Mesendoderm (in vitro differentiated cells): ENCODE data around the gene ARL5C.

Source experiments
- DNase-seq: peaks from one replicate; pipeline ENCODE4 v3.0.0; 2013
- H2AK5ac ChIP-seq: 2 replicates; pipeline ENCODE4 v1.6.1; 2013; ENCODE audit warnings: low read length, inconsistent platforms
- H2BK120ac ChIP-seq: 2 replicates; pipeline ENCODE4 v1.6.1; 2013; ENCODE audit warnings: low read depth, mild to moderate bottlenecking, low read length, moderate library complexity, mixed read lengths
- H2BK15ac ChIP-seq: replicated peaks from 2 replicates; pipeline ENCODE4 v1.6.1; 2013; ENCODE audit warnings: low read depth, mild to moderate bottlenecking, moderate library complexity
- H2BK5ac ChIP-seq: 2 replicates; pipeline ENCODE4 v1.6.1; 2013; ENCODE audit warnings: low read length, inconsistent platforms
- H3K18ac ChIP-seq: 2 replicates; pipeline ENCODE4 v1.6.1; 2013; ENCODE audit warnings: mild to moderate bottlenecking, low read length, mixed read lengths
- H3K23ac ChIP-seq: one replicate; pipeline ENCODE4 v1.6.1; 2013; ENCODE audit warnings: low read length
- H3K27ac ChIP-seq: 2 replicates; pipeline ENCODE4 v1.5.1; 2013; ENCODE audit warnings: low read depth, mild to moderate bottlenecking, inconsistent platforms, low read length, moderate library complexity
- H3K27me3 ChIP-seq: 2 replicates; pipeline ENCODE4 v1.6.1; 2013; ENCODE audit warnings: low read length, control low read depth, mild to moderate bottlenecking, inconsistent platforms; ENCODE audit not compliant: insufficient read depth, poor library complexity
- H3K36me3 ChIP-seq: 2 replicates; pipeline ENCODE4 v1.6.1; 2013; ENCODE audit warnings: low read length, inconsistent platforms; ENCODE audit not compliant: control insufficient read depth, insufficient read depth
- H3K4ac ChIP-seq: one replicate; pipeline ENCODE4 v1.6.1; 2013; ENCODE audit warnings: low read depth, mild to moderate bottlenecking, low read length, moderate library complexity
- H3K4me1 ChIP-seq: 2 replicates; pipeline ENCODE4 v1.6.1; 2013; ENCODE audit warnings: low read depth, low read length, inconsistent platforms; ENCODE audit not compliant: control insufficient read depth
- H3K4me2 ChIP-seq: 2 replicates; pipeline ENCODE4 v1.6.1; 2013; ENCODE audit warnings: low read length
- H3K4me3 ChIP-seq: 2 replicates; pipeline ENCODE4 v1.5.1; 2013; ENCODE audit warnings: mild to moderate bottlenecking, low read length
- H3K56ac ChIP-seq: one replicate; pipeline ENCODE4 v1.6.1; 2013; ENCODE audit warnings: low read length
- H3K79me1 ChIP-seq: 2 replicates; pipeline ENCODE4 v1.6.1; 2013; ENCODE audit warnings: low read length, inconsistent platforms
- H3K79me2 ChIP-seq: 2 replicates; pipeline ENCODE4 v1.6.1; 2013; ENCODE audit warnings: mild to moderate bottlenecking, low read length; ENCODE audit not compliant: control insufficient read depth, insufficient read depth
- H3K9ac ChIP-seq: 2 replicates; pipeline ENCODE4 v1.6.1; 2013; ENCODE audit warnings: low read length, inconsistent platforms
- H4K5ac ChIP-seq: one replicate; pipeline ENCODE4 v1.6.1; 2013; ENCODE audit warnings: low read length
- H4K8ac ChIP-seq: one replicate; pipeline ENCODE4 v1.6.1; 2013; ENCODE audit warnings: low read depth, mild to moderate bottlenecking, control low read depth, low read length, moderate library complexity
- WGBS: extraction: QIAGEN DNeasy Blood & Tissue Kit; methylation state at CpG from one replicate; pipeline ENCODE4 v1.1.7; 2013; ENCODE audit warnings: low lambda C conversion rate, missing lambda C conversion rate; ENCODE audit not compliant: insufficient coverage; ENCODE audit errors: extremely low coverage; 5-methylcytosine and 5-hydroxymethylcytosine counted together

ARL5C gene

GRCh38 chr17:39108461-39109375 is 57.2 kb downstream of the ARL5C start:
- Histone ChIP-seq H3K18ac (no peak overlapping the region), H3K4ac (no peak overlapping the region), H3K27me3 (no peaks in the 10 kb centered on the region), H3K4me1 (no peaks in the 10 kb centered on the region), H3K23ac (no peak overlapping the region), H3K56ac (no peak overlapping the region), H2BK5ac (no peak overlapping the region), H3K36me3 (no peaks in the 10 kb centered on the region), H4K8ac (no peak overlapping the region), H3K4me2 (no peak overlapping the region), H3K4me3 (no peak overlapping the region), H2AK5ac (no peak overlapping the region), H2BK120ac (no peak overlapping the region), H2BK15ac (no peak overlapping the region), H3K9ac (no peak overlapping the region), H3K79me1 (no peaks in the 10 kb centered on the region), H3K79me2 (no peaks in the 10 kb centered on the region), H4K5ac (no peak overlapping the region), H3K27ac (no peak overlapping the region)
- WGBS = no CpG with 5 or more reads among the region's 23 CpGs
- DNase-seq = no peak

GRCh38 chr17:39107973-39108372 is 58.0 kb downstream of the ARL5C start:
- H3K36me3 ChIP-seq = no peaks in the 10 kb centered on the region
- H3K23ac ChIP-seq = no peak overlapping the region
- H3K9ac ChIP-seq = no peak overlapping the region
- no peak overlapping the region for H3K56ac ChIP-seq
- DNase-seq = no peak
- WGBS = no CpG with 5 or more reads among the region's 8 CpGs
- no peak overlapping the region for H4K5ac ChIP-seq
- H2BK5ac ChIP-seq = no peak overlapping the region
- no peak overlapping the region for H3K18ac ChIP-seq
- H4K8ac ChIP-seq = no peak overlapping the region
- no peaks in the 10 kb centered on the region for H3K27me3 ChIP-seq
- no peaks in the 10 kb centered on the region for H3K79me1 ChIP-seq
- no peak overlapping the region for H2AK5ac ChIP-seq
- no peak overlapping the region for H2BK120ac ChIP-seq
- H3K4me1 ChIP-seq = no peaks in the 10 kb centered on the region
- no peak overlapping the region for H3K27ac ChIP-seq
- H3K4me2 ChIP-seq = no peak overlapping the region
- no peak overlapping the region for H2BK15ac ChIP-seq
- no peak overlapping the region for H3K4me3 ChIP-seq
- no peaks in the 10 kb centered on the region for H3K79me2 ChIP-seq
- no peak overlapping the region for H3K4ac ChIP-seq

- no peaks in the 10 kb centered on the region for H3K4me1 ChIP-seq
Measured at GRCh38 chr17:39107155-39107554, 58.8 kb downstream of the ARL5C start.

More at GRCh38 chr17:39107155-39107554, 58.8 kb downstream of the ARL5C start:
- WGBS = no CpG with 5 or more reads among the region's 7 CpGs
- no peaks in the 10 kb centered on the region for H3K79me1 ChIP-seq
- no peak overlapping the region for H3K4me3 ChIP-seq
- no peak overlapping the region for H2AK5ac ChIP-seq
- no peak overlapping the region for H3K56ac ChIP-seq
- no peak overlapping the region for H3K4me2 ChIP-seq
- no peak overlapping the region for H3K4ac ChIP-seq
- no peak overlapping the region for H2BK120ac ChIP-seq
- DNase-seq = no peak
- no peaks in the 10 kb centered on the region for H3K36me3 ChIP-seq
- no peak overlapping the region for H2BK5ac ChIP-seq
- no peaks in the 10 kb centered on the region for H3K79me2 ChIP-seq
- H4K5ac ChIP-seq = no peak overlapping the region
- no peak overlapping the region for H3K18ac ChIP-seq
- H2BK15ac ChIP-seq = no peak overlapping the region
- no peaks in the 10 kb centered on the region for H3K27me3 ChIP-seq
- H4K8ac ChIP-seq = no peak overlapping the region
- no peak overlapping the region for H3K27ac ChIP-seq
- no peak overlapping the region for H3K23ac ChIP-seq
- H3K9ac ChIP-seq = no peak overlapping the region
